GM03348 (cell line): ENCODE measurements around the gene PLCH1.

ENCODE experiments used
- DNase-seq: peaks from one replicate; pipeline ENCODE4 v3.0.0; 2012; ENCODE audit warnings: low spot score

The PLCH1 gene

GRCh38 chr3:155548195-155548594, 196.7 kb downstream of the PLCH1 start:
- DNase-seq: peak; percentile 65

- DNase-seq: no peak
Observed at GRCh38 chr3:155535098-155535497, 209.8 kb downstream of the PLCH1 start.

- no peak for DNase-seq
Observed at GRCh38 chr3:155528579-155528978, 216.3 kb downstream of the PLCH1 start.

- DNase-seq: no peak
Observed at GRCh38 chr3:155525324-155525833, 219.5 kb downstream of the PLCH1 start.

GRCh38 chr3:155520463-155520862, 224.4 kb downstream of the PLCH1 start:
- no peak for DNase-seq

- no peak for DNase-seq
Observed at GRCh38 chr3:155519078-155519477, 225.8 kb downstream of the PLCH1 start.

GRCh38 chr3:155517903-155518302, 227.0 kb downstream of the PLCH1 start:
- DNase-seq: no peak

GRCh38 chr3:155516439-155516838, 228.4 kb downstream of the PLCH1 start:
- DNase-seq: no peak

GRCh38 chr3:155512867-155513261, 232.0 kb downstream of the PLCH1 start:
- no peak for DNase-seq

GRCh38 chr3:155512175-155512866, 232.6 kb downstream of the PLCH1 start:
- no peak for DNase-seq

- DNase-seq: no peak
Observed at GRCh38 chr3:155504682-155505081, 240.2 kb downstream of the PLCH1 start.

GRCh38 chr3:155502630-155503029, 242.2 kb downstream of the PLCH1 start:
- DNase-seq: no peak

GRCh38 chr3:155500194-155500818, 244.6 kb downstream of the PLCH1 start:
- no peak for DNase-seq

GRCh38 chr3:155497930-155498647, 246.8 kb downstream of the PLCH1 start:
- DNase-seq: peak; percentile 69

- no peak for DNase-seq
Observed at GRCh38 chr3:155496206-155496605, 248.7 kb downstream of the PLCH1 start.

GRCh38 chr3:155495387-155495786, 249.5 kb downstream of the PLCH1 start:
- DNase-seq: no peak

GRCh38 chr3:155494332-155494731, 250.5 kb downstream of the PLCH1 start:
- DNase-seq: no peak

GRCh38 chr3:155492841-155493240, 252.0 kb downstream of the PLCH1 start:
- peak; percentile 15 for DNase-seq

GRCh38 chr3:155491696-155492095, 253.2 kb downstream of the PLCH1 start:
- DNase-seq: no peak

- DNase-seq: no peak
Observed at GRCh38 chr3:155488671-155489070, 256.2 kb downstream of the PLCH1 start.

- DNase-seq: no peak
Observed at GRCh38 chr3:155485897-155486296, 259.0 kb downstream of the PLCH1 start.

- DNase-seq: no peak
Observed at GRCh38 chr3:155481591-155481990, 263.3 kb downstream of the PLCH1 start.

GRCh38 chr3:155481089-155481488, 263.8 kb downstream of the PLCH1 start:
- DNase-seq: no peak
